Measurements from ENCODE around the gene MEI4.

DNA sequence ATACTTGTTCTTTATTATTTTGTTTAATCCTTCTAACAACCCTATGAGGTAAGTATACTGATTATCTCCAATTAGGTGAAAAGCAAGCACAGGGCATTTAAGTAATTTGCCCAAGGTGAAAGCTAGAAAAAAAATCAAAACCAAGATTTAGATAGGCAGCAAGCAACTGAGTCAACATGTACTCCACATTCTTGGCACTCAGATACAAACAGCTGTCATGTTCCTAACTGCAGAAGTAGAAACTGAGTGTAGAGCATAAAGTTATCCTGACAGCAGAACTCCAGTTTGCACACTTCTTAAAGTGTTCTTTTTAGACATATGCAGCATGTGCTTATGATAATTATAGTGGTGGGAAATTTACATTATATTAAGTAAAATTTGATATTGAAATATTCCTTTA lies 278.1 kb downstream of the MEI4 start:
- TF ChIP-seq POLR2AphosphoS5 (IDR thresholded peaks at IDR 0.05), result no peak
- no peak for TF ChIP-seq CTCF (IDR thresholded peaks at IDR 0.05)
- no peak for TF ChIP-seq POLR2A (IDR thresholded peaks at IDR 0.05)

Data from prostate gland (tissue), 2 donors.